Psoas muscle (tissue), 8 donors: ENCODE results near the gene ZPLD1. TPM values are rescaled to one million over a fixed set of nuclear protein-coding genes. Genes with fewer than 3 reads are reported as not detected.

Experiments used
- ATAC-seq, 4 donors: fragments of 200-7000 bp; cut with Tn5 transposase; one replicate each; pipeline ENCODE4 v1.9.1; 2020; ENCODE audit warnings: moderate library complexity in 3 of 4, mild to moderate bottlenecking in 2 of 4
- DNase-seq, 2 donors: peaks; one replicate each; pipeline ENCODE4 v3.0.0-alpha.2; 2020
- H3K27ac ChIP-seq: fragments of 200-600 bp; one replicate; pipeline ENCODE4 v1.8.0; 2022
- H3K27me3 ChIP-seq, 3 donors: fragments of 200-600 bp in 1 of 3; one replicate each; pipeline versions ENCODE4 v1.6.1 to v1.8.0; 2013 to 2022; ENCODE audit warnings: low read length in 2 of 3, mild to moderate bottlenecking in 2 of 3, moderate library complexity in 1 of 3; ENCODE audit not compliant: insufficient read depth in 3 of 3
- H3K36me3 ChIP-seq, 2 donors: fragments of 200-600 bp in 1 of 2; one replicate each; pipeline versions ENCODE4 v1.6.1 to v1.8.0; 2013 to 2022; ENCODE audit warnings: low read depth in 1 of 2, mild to moderate bottlenecking in 1 of 2, moderate library complexity in 1 of 2; ENCODE audit not compliant: insufficient read depth in 1 of 2
- H3K4me1 ChIP-seq: fragments of 200-600 bp; one replicate; pipeline ENCODE4 v1.8.0; 2022
- H3K4me3 ChIP-seq: fragments of 200-600 bp; one replicate; pipeline ENCODE4 v1.8.0; 2022; ENCODE audit warnings: mild to moderate bottlenecking
- H3K9me3 ChIP-seq: fragments of 200-600 bp; one replicate; pipeline ENCODE4 v1.8.0; 2022
- WGBS, 3 donors: extraction: QIAGEN DNeasy Blood & Tissue Kit; methylation state at CpG; one replicate each; pipeline versions ENCODE4 v1.1.6 to v1.1.7; 2013; 5-methylcytosine and 5-hydroxymethylcytosine counted together
- intact Hi-C, 2 donors: fragments of 100-400 bp; cut with DNase I; formaldehyde crosslinking; loops; one replicate each; pipeline versions ENCODE4 v1.11.0 to v1.14.2; 2022
- polyA plus RNA-seq, 3 donors: library from polyadenylated mRNA; stranded (reverse); fragments of 200-250 nt; gene quantifications; one replicate each; pipeline ENCODE4 v1.2.3, GENCODE V29; 2013
- total RNA-seq, 4 donors: library from RNA; stranded (reverse); fragmentation: NEBNext Ultra II Directional in 2 of 4; extraction: Animal tissue kit (Norgen Biotek cat#: 25700) in 2 of 4; gene quantifications; one replicate each; pipeline versions ENCODE4 v1.2.1 to v1.2.4, GENCODE V29; 2021 to 2023
- TF ChIP-seq, protein P1 (sequence below): fragments of 200-600 bp; IDR thresholded peaks from one replicate; pipeline ENCODE4 v1.8.0; 2022; ENCODE audit warnings: antibody characterized with exemption
- donor health status: healthy with polysubstance abuse.
- donor health status: DM: no; HTN: no; CAD: no; lungs with moderate emphysema.
- donor health status: Bipolar disorder and iron deficiency.
- donor health status: healthy.
- donor health status: DM: yes; HTN: yes; CAD: no.
- donor health status: DM: no; HTN: no; CAD: no.
- donor health status: DM: no; HTN: no; CAD: no.
- donor health status: DM: yes; HTN: yes; CAD: no.

ZPLD1 gene
- total and polyA plus RNA-seq, 7 donors, result 0.01 to 0.50 TPM; not detected in 5

DNA sequence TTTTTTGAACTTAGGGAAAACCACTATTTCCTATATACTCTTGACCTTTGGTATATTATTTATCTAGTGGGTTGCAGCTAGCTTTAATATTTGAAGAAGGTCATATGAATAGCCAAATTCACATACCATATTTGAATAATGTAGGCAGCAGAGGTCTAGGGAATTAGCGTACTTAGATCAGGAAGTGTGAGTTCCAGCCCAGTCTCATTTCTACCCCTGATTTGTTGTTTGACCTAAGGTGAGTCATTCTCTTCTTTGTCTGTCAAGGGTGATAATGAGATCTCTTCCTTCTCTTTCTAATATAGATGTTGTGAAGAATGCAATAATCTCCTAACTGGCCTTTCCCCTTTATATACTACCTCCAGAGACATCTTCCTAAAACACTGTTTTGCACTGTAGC is 36.6 kb upstream of the ZPLD1 start:
- DNase-seq, result no peak
- 85 to 88% (median 88%) methylated on average over 1 of the region's 1 CpG for WGBS, 3 donors
- no peaks in the 10 kb centered on the region for H3K27me3 ChIP-seq
- no peak for ATAC-seq
- TF ChIP-seq, protein P1, sequence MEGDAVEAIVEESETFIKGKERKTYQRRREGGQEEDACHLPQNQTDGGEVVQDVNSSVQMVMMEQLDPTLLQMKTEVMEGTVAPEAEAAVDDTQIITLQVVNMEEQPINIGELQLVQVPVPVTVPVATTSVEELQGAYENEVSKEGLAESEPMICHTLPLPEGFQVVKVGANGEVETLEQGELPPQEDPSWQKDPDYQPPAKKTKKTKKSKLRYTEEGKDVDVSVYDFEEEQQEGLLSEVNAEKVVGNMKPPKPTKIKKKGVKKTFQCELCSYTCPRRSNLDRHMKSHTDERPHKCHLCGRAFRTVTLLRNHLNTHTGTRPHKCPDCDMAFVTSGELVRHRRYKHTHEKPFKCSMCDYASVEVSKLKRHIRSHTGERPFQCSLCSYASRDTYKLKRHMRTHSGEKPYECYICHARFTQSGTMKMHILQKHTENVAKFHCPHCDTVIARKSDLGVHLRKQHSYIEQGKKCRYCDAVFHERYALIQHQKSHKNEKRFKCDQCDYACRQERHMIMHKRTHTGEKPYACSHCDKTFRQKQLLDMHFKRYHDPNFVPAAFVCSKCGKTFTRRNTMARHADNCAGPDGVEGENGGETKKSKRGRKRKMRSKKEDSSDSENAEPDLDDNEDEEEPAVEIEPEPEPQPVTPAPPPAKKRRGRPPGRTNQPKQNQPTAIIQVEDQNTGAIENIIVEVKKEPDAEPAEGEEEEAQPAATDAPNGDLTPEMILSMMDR, result no peak
- intact Hi-C loops, result no loop called here
- H3K36me3 ChIP-seq, result no peaks in the 10 kb centered on the region
- no peak overlapping the region for H3K4me3 ChIP-seq
- H3K4me1 ChIP-seq, result no peaks in the 10 kb centered on the region
- H3K27ac ChIP-seq, result no peak overlapping the region
- H3K9me3 ChIP-seq, result no peaks in the 10 kb centered on the region

DNA sequence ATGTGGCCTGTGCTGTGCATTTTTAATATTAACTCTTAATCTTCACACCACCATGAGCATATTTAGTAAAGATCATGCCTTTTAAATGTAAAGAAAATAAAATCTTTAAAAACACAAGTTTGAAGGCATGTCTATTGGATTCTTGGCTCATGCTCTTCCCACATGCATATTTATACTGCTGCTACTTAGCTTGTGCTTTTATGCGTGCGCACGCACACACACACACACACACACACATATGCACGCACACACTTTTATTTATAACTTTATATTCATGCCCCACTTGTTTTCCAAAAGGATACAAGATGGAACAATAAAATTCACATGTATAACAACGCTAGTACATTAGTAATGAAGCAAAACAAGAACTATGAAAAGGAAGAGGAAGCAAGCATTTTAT is 36.1 kb upstream of the ZPLD1 start:
- TF ChIP-seq, protein P1, result no peak
- no peaks in the 10 kb centered on the region for H3K36me3 ChIP-seq
- no peak overlapping the region for H3K4me3 ChIP-seq
- H3K27me3 ChIP-seq, result no peaks in the 10 kb centered on the region
- no peaks in the 10 kb centered on the region for H3K9me3 ChIP-seq
- DNase-seq, result no peak
- WGBS, 3 donors, result 86 to 89% (median 87%) methylated on average over 5 of the region's 5 CpGs
- intact Hi-C loops, result no loop called here
- H3K27ac ChIP-seq, result no peak overlapping the region
- ATAC-seq, result no peak
- H3K4me1 ChIP-seq, result no peaks in the 10 kb centered on the region

DNA sequence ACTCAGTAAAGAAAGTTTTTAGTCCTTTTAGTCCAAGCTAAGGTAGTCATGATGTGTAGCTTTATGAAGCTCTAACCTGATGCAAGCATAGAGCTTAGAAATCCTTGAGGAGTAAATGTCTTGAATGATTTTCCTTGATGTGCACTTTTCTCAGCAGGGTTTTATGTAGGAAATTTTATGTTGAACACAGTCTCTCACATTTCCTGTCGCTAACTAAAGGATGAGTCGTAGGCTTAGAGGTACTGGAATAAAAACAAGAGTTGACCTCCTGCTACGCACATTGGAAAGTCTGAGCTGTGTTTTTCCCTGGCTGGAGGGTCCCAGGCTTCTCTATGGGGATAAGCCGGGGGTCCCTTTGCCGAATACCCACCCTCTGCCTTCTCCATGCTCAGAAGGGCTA is 34.7 kb upstream of the ZPLD1 start:
- 85 to 88% (median 88%) methylated on average over 5 of the region's 5 CpGs for WGBS, 3 donors
- ATAC-seq, result no peak
- TF ChIP-seq, protein P1, result no peak

DNA sequence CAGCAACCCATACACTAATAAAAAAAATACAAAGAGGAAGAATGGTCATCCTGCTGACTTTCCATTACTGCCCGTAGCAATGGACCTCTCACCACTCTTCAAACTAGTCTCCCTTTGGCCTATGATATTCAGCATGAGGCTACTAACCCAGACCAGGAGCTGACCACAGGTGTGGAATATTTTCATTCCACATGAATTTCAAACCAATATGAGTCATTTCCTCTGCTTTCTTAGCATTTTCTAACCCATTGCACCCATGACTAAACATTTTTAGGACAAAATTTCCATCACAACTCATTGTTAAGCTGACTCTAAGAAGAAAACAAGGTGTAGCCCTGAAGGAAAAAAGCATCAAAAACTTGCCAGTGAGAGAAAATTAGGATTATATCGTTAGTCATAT is 34.0 kb upstream of the ZPLD1 start:
- no peak for ATAC-seq
- no peaks in the 10 kb centered on the region for H3K9me3 ChIP-seq
- no peaks in the 10 kb centered on the region for H3K27me3 ChIP-seq
- H3K4me1 ChIP-seq, result no peaks in the 10 kb centered on the region
- DNase-seq, result no peak
- TF ChIP-seq, protein P1, result no peak
- no peak overlapping the region for H3K27ac ChIP-seq
- intact Hi-C loops, result no loop called here
- H3K4me3 ChIP-seq, result no peak overlapping the region
- 82 to 94% (median 86%) methylated on average over 2 of the region's 2 CpGs for WGBS, 3 donors
- no peaks in the 10 kb centered on the region for H3K36me3 ChIP-seq

More for the DNA sequence above, 34.7 kb upstream of the ZPLD1 start:
- H3K4me1 ChIP-seq, result no peaks in the 10 kb centered on the region
- no peak overlapping the region for H3K27ac ChIP-seq
- no peak overlapping the region for H3K4me3 ChIP-seq
- H3K9me3 ChIP-seq, result no peaks in the 10 kb centered on the region
- intact Hi-C loops, result no loop called here
- H3K27me3 ChIP-seq, result no peaks in the 10 kb centered on the region
- H3K36me3 ChIP-seq, result no peaks in the 10 kb centered on the region
- no peak for DNase-seq

DNA sequence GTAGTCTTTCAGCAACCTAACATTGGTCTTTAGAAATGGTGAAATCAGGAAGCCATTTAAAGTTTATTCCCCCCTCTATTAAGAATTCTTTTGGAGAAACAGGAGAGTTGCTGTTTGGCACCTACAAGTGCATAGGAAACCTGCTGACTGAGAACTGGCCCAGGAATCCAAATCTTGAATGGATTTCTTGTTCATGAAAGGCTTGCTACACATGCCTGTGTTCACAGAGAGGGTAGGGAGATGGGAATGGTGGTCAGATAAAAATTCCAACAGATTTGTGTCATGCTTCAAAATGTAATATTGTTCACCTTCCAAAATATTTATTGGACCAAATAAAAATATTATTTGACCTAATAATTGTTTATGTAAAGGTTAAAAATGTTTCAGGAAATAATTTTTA is 24.2 kb upstream of the ZPLD1 start:
- H3K36me3 ChIP-seq, result no peaks in the 10 kb centered on the region
- ATAC-seq (no peak), DNase-seq (no peak)
- H3K4me3 ChIP-seq, result no peak overlapping the region
- H3K27ac ChIP-seq, result no peak overlapping the region
- H3K27me3 ChIP-seq, result no peaks in the 10 kb centered on the region
- H3K9me3 ChIP-seq, result no peaks in the 10 kb centered on the region
- H3K4me1 ChIP-seq, result no peaks in the 10 kb centered on the region
- TF ChIP-seq, protein P1, result no peak
- intact Hi-C loops, result no loop called here
